Measurements from ENCODE around the gene RTP4.

Gene RTP4, protein sequence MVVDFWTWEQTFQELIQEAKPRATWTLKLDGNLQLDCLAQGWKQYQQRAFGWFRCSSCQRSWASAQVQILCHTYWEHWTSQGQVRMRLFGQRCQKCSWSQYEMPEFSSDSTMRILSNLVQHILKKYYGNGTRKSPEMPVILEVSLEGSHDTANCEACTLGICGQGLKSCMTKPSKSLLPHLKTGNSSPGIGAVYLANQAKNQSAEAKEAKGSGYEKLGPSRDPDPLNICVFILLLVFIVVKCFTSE

DNA sequence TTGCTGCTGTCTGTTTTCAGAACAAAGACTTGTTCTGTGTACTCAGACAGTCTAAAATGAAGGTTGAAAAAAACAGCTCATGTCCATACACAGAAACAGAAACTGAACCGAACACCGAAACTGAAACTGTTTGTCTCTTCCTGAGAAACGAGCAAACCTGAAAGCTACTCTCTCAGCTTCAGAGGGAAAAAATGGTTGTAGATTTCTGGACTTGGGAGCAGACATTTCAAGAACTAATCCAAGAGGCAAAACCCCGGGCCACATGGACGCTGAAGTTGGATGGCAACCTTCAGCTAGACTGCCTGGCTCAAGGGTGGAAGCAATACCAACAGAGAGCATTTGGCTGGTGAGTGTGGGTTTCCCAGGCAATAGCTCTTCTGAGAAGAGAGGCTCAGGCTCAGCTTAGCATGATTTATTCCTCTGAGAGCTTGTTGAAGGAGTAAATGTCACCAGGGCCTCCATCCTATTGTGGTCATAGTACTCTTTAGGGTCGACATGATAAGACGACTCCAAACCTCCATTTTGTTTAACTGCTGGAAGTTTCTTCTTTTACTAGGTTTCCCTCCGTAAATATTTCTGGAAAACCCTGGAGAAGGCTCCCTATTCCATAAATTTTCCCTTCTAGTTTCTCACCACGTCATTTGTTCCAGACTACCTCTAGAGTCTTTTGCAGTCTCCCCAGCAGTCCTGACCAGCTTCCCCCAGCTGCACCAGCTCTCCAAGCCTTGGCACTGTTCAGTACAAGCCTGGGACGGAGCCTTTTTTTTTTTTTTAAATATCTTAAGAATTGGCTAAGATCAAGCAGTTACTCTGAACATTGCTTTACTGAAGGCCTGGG lies at the start of gene RTP4:
RTP4 (plus strand) TSS at position 135 of the 838 bp plus-strand sequence; CDS start at position 192, 57 bp downstream.
- peak; percentile 30 for DNase-seq

DNA sequence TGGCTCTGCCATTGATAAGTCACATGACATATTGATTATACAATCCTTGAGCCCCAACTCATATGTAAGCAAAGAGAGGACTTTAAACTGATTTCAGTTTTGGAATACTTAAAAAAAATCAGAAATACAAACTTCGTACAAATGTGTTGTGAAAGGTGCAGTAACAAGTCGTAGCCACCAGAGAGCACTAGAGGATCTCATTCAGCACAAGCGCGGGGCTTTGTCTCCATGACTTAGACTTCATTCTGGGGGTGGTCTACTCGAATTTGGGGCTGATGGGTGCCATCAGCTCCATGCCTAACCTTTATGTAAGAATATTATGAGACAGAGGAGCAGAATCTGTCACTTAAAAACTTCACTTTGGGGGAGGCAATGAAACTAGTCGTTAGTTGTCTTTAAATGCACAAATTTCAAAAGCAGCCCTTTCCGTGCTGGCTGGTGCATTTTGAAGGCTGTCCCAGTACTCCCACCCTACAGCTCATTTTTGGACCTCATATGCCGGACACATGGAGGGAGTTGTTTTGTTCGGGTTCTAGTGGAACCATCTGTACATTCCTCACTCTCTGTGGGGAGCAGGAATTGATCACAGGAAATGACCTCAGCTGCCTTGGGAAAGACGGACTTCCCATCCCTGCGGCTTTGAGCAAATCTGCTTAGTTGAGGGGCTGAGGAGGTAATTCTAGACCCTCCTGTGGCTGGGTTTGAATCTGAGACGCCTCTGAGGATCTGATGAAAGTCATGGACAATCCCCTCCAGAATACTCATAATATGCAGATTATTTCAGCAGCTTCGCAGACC lies 49.2 kb upstream of the RTP4 start:
- peak; percentile 32 for DNase-seq

DNA sequence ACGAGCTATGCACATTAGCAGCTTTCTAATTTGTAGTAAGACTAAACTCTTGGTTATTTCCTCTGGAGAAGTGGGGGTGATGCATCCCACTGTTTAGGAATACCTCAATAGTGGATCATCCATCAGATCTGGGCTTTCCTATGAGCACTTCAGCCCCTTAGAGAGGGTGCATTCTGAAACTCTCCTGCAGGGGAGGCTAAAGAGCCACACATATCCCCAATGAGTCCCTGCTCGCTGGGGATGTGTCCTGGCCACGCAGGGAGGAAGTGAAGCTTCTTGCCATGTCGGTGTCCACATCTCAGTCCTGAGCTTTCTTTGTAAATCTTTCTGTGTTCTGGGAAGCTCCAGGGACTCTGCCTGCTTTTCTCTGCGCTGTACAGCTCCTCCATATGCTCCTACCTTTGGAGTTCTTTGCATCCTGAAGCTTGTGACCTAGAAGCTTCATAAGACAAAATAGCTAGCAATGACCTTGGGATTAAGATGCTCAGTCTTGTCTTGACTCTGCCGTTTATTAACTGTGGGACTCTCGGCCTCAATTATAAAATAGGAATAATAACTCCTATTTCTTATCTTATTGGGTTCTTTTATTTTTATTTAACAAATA lies 48.4 kb upstream of the RTP4 start:
- peak; percentile 30 for DNase-seq

DNA sequence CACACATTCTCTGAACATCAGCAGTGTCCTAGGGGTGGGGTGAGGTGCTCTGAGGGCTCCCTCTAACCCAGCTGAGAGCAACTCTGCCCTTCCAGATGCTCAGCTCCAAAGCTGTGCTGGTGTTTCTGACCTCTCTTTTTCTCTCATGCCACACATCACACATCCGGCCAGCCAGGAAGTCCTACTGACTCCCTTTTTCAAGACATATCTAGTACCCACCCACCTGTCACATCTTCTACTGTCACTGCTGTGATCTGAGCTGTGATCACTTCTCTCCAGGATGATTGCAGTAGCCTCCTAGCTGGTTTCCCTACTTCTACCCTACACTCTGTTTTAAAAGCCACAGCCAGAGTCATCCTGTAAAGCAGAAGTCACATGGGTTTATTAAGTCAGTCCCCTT lies 46.4 kb upstream of the RTP4 start:
- DNase-seq: no peak

DNA sequence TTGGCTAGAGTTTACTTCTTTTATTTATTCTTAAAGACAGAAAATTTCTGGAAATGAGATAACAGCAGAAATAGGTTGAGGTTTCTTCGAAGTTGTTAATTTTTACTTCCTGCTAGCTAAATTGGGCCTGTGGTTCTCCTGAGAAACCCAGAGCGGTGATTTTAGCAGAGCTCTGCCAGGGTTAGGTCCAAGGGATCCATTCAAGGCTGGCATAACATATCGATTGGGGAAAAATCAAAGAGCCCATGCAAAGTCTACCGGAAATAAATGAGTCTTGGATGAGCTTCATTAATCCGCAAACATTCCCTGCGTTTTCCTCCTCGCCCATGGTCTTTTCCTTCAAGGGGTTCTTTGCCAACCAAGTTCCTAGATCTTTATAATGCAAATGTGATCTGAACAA lies 45.9 kb upstream of the RTP4 start:
- DNase-seq: no peak

DNA sequence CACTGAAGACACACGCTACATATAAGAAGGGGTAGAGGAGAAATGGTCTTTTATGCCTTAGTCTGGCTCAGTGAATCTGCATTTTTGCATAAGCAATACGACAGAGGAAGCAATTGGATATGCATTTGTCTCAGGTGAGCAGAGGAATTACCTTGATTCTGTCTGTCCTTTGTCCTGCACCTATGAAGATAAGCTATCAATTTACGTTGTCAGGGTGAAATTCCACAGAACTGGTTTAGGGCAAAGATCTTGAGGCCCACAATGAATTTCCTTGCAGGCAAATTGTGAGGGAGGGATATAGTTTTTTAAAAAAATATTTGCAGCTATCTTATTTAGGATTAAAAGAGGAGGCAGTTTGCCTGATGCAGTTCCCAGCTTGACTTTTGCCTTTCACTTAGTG lies 45.1 kb upstream of the RTP4 start:
- no peak for DNase-seq

DNA sequence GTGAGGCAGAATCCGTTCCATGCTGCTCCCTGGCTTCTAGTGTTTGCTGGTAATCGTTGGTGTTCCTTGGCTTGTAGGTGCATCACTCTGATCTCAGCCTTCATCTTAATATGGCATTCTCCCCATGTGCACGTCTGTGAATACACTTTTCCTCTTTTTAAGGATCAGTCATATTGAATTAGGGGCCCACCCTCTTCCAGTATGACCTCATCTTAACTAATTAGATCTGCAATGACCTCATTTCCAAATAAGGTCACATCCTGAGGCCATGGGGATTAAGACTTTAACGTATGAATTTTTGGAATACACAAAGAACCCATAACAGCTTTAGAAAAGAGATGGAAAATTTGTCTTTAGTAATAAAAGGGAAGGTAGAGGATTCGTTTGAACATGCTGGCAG lies 42.6 kb upstream of the RTP4 start:
- DNase-seq: no peak

DNA sequence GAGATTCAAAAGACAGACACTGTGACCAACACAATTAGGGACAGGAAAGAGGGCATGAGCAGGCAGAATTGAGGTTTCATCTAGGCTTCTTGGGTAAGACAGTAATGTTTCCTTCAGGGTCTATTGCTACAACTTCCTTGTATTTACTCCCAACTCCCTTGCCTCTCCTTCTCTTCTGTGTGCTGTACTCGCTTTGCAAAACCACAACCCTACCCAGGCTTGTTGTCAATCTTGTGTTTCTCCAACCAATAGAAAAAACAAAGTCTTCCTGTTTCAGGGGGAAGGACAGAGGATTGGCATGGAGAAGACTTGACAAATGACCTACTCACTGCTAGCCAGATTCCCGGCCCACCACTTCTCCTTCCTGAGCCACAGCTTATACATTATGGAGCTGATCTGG lies 40.3 kb upstream of the RTP4 start:
- DNase-seq: no peak

DNA sequence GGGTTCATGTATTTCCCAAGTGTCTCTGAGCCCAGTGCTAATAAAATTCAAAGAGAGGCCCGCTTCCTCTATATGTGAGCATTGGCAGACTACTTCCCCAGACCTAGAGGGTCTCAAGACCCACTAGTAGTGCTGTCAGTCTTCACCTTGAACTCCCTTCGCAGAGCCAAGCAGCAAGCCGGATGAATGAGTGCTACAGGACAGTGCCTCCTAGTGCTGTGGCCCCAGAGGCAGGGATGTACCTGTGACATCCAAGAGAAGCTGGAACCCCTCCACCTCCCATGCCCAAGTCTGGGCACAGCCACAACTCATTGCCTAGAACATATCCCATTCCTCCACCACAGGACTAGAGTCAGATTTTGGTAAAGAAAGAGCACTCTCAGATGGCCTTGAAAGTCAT lies 39.5 kb upstream of the RTP4 start:
- DNase-seq: no peak

DNA sequence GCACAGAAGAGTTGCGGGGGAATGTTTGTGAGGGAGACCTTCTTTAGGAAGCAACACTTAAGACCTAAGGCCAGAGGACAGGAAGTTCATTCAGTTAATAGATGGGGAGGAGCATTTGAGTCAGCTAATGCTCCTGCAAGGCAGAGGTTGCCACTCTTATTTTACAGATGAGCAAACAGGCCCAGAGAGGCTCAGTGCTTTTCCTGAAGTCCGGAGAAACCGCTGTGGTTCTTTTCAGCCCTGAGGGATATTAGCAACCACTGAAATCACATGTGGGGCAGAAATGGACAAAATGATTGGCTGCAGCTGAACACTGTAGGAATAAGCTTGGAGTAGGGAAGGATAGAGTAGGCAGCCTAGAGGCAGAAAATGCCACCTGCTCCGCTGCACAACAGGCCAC lies 33.3 kb upstream of the RTP4 start:
- no peak for DNase-seq

DNA sequence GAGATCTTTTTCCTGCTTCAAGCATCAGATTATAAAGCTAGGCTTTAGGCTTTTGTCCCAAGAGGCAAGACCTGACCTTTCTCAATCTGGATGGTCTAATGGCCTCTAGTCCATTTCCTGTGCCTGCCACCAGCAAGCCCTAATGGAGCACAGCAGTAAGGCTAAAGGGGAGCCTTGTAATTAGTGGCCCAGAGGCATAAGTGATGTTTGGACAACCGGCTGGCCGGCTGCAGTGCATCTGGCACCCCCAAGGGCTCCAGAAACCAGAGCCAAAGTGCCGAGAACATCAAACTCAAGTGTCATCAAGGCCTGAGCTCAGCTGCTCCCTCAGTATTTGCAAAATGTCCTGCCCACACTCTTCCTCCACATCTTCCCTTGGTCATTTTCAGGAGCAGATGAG lies 31.9 kb upstream of the RTP4 start:
- DNase-seq: no peak

DNA sequence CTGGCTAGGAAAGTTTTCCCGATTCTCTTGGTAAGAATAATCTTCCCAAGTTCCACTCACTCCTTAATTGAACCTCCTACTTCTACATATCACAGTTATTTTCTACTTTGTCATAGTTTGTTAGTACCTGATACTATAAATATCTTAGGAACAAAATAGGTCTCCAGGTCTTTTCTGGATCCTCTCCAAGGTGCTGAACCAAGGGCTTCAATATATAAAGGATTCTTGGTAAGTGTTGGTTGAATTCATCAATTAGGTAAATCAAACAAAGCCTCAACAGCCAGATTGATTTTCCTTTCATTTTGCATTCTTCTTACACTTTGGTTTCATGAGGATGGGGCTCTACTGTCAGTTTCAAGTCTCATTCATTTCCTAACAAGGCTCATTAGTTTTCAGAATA lies 27.6 kb upstream of the RTP4 start:
- no peak for DNase-seq

DNA sequence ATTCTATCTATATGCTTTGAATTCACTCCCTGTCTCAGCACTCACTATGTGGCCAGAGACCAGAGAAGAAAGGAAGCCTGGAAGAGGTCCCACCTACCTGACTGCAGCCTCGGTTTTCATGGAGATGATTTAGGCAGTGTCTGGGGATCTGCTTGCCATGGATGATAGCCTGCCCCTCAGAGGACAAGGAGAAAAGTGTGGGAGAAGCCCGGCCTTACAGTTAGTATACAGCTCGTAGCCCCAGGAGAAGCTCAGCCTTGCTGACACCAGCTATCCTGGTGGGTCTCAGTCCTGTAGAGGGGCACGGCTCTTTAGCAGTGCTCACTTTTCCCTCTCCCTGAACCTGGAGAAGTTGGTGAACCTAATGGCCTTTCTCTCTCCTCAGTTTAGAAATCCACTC lies 25.9 kb upstream of the RTP4 start:
- no peak for DNase-seq

DNA sequence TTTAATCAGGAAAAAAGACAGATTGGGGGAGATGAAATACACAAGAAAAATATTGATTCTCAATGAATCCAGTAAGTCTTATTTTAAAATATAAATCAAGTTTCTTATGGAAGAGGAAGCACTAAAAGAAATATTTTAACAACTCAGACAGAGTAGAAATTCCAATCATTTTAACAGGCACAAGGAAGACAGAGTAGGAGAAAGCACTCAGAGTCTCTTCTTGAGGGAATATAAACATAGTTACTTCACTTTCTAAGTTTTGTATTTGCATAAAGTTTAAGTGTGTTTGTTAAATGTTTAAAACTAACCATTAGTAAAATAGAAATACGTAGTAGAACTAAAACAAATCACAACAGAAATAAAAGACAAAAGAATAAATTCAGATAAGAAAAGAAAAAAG lies 24.5 kb upstream of the RTP4 start:
- no peak for DNase-seq

DNA sequence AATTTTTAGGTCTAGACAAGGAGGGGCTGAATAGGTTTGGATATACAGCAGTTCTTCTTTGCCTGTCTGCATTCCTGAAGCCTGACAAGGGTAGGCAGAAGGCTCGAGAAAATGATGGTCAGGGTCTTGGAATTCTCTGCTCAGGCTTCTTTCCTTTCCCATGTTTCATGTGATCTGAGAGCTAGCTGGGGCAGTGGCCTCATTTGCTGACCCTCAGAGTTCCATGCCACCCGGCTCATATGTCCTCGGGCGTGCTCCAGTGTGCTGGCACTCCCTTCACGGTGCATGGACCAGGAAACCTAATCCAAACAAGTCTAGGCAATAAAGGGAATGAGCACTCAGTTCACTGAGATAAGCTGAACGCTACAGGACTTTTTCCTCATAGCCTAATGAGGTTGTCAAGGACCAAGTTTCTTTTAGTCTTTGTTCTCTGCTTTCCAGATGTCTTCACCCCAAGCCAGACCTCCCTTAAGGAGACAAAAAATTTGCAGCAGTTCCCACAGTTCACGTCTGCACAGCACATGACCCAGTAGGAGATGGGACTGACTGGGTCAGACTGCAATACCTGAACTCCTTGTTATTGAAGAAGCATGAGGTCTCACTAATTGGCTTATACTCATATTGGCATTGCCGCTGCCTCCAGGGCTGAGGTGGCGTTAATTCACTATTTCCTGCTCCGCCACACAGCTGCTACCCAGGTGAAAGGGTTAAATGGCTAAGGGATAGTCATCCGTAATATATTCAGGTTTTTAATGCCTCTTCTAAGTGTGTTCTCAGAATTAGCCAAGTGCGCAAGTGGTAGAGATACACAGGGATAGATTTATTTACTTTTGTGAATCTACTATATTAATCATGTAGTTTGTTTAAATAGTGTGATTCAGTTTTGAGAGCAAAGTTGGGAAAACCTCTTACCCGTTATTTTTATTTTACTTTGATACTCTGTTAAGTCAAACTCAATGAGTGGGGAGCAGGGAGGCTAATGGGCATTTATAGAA lies 15.3 kb upstream of the RTP4 start:
- DNase-seq: no peak

DNA sequence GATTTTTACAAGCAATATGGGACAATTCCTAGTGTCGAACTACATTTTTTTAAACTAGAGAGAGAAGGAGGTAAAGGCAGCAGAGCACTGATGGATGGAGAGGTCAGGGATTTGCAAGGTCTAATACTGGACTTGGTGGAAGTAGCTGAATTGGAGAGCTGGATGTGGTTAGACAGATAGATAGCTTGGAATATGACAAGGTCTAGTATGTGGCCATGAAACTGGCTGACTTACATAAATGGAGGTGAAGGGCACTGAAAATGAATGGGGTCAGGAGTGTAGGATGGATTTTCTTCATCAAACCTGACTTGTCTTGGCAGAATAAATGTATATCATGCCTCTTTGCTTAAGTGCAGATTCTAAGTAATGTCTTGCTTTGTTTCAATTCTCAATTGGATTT lies 10.1 kb upstream of the RTP4 start:
- no peak for DNase-seq

DNA sequence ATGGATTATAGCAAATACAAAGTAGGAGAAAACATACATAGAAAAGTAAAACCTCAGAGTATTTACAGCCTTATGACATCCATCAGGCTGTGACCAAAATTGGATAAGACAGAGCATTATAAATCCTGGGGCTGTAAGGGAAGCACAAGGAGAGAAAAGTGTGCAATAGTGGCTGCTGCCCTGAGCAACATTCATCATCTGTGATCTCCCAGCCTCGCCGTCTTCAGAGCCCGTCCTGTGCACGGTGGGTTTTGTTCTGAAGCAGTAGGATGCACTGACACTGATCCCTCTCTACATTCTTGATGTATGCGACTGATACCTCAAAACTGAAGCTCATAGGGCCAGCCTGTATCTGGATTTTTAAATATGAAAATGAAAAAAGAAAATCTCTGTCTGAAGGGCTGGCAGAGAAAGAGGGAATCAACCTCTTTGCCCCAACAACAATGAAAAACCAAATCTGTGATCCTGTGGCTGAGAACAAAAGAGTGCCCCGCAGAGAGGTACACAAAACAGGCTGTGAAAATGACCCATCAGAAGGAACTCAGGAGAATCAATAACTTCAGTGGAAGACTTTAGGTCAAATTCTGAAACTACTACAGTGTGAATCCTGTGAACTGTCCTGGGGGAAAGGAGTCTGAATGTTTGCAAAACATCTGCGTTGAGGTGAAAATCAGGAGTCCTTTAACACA lies 8.2 kb upstream of the RTP4 start:
- no peak for DNase-seq

DNA sequence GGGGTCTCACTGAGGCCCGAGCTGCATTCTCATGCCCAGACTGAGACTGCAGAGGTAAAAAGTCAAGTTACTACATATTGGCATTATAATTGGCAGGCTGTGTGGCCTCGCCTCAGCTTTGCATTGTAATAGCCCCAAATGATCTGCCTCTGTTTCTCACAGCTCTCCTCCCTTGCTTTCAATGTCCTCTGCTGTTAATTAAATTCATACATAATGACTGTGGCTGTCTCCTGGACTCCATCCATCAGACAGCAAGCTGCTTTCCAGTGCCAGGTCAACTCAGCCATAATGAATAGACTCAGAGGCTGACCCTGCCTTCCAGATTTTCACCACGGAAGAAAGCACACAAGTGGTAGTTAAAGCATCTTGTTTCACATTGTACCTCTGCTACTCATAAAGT lies 7.6 kb upstream of the RTP4 start:
- DNase-seq: no peak

DNA sequence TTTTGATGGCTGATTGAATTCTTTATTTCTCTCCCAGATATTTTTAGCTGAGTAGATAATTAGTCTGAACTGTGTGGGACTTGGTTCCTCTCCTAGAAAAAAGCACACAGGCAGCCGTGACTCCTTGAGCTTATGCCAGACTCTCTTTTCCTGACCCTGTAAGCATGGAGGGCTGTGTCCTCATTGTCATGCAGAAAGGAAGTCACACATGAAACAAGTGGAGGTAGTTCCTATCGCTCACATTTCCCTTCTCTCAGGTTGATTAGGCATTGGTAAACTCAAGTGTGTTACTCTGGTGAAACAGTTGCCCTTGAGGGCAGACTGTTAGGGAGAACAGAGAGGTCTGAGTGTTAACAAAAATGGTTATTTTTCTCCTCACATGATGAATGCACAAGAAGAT lies 6.3 kb upstream of the RTP4 start:
- DNase-seq: no peak

DNA sequence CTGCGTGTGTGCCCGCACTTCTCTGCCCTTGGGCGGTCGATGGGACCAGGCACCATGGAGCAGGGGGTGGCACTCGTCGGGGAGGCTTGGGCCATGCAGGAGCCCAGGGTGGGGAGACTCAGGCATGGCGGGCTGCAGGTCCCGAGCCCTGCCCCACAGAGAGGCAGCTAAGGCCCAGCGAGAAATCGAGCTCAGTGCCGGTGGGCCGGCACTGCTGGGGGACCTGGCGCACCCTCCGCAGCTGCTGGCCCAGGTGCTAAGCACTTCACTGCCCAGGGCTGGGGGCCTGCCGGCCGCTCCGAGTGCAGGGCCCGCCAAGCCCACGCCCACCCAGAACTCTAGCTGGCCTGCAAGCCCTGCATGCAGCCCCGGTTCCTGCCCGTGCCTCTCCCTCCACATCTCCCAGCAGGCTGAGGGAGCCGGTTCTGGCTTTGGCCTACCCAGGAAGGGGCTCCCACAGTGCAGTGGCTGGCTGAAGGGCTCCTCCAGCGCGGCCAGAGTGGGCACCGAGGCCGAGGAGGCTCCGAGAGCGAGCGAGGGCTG lies 553 bp upstream of the RTP4 start:
- DNase-seq: no peak

DNA sequence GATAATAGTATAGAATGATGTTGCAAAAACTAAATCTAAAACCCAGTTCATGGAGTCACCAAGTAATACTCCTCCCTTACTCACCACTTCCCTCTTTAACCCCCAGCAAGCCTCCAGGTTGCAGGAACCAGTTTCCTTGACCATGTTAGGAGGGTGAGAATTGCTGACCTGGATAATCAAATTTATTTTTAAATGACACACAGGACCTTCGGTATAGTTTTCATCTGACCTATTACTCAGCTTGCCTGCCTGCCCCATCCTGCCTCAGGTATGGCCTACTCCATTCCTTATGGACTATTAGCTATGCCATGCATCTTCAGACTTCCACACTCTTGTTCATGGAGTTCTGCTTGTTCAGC lies 883 bp downstream of the RTP4 start:
- no peak for DNase-seq
